ENCODE data around the gene PPARD. TPM values are rescaled to one million over a fixed set of nuclear protein-coding genes. Genes with fewer than 3 reads are reported as not detected.

PPARD gene
- polyA plus RNA-seq, 2 of the 4 experiments (the other 2 are of a cell fraction), result 3.8 to 5.9 TPM

DNA sequence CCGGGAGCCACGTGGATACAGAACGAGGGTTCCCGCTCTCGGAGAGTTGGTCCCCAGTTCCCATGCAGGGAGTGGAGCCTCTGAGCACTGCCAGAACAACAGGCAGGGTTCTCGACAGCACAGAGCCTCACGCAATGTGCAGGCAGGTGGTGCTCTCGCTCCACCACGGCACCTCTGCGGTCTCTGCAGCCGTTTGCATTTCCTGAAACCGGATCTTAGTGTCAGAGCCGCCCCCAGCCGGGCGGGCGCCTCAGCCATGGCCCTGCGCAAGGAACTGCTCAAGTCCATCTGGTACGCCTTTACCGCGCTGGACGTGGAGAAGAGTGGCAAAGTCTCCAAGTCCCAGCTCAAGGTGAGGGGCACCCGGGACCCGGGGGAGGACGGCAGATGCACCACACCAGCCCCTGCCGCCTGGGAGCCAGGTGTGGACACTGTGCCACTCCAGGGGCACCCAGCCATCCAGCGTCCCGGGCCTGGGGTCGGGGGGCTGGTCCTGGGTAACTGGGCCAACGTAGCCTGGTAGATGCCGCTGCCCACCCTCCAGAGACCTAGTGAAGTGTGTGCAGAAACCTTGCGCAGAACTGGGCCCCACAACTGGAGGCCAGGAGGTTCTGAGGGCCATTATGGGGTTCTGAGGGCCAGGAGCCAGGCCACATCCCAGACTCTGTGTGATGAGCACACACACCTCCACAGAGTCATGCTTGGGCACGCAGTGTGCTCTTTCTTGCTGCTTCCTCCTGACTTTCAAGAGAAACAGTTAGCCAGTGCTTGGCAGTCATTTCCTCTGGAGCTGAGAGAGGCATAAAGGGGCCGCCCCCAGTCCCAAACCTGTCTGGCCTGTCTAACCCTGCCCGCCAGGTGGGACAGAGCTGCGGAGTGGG lies 44.5 kb upstream of the PPARD start, which contains the start of gene DEF6:
DEF6 (plus strand) TSS at position 218 of the 881 bp plus-strand sequence; CDS start at position 257, 39 bp downstream.
- 68% methylated on average over 15 of the region's 35 CpGs for WGBS (ENCODE audit: missing lambda C conversion rate)
- ChIA-PET POLR2A (no interaction called here), CTCF (interaction anchor here (0.5 to 1.5 kb wide), 2 partner anchors 138 to 147 kb away, joined by 3 to 5 read pairs; no protein-coding TSS in a partner anchor)
- no peak for FAIRE-seq
- Histone ChIP-seq H3K27ac (no peak within 1 kb of the TSS), H3K4me1 (no peaks in the 10 kb centered on the region), H3K9me3 (no peaks in the 10 kb centered on the region), H3K4me2 (no peak within 1 kb of the TSS), H3K4me3 (no peak within 1 kb of the TSS)
- TF ChIP-seq, protein P1, sequence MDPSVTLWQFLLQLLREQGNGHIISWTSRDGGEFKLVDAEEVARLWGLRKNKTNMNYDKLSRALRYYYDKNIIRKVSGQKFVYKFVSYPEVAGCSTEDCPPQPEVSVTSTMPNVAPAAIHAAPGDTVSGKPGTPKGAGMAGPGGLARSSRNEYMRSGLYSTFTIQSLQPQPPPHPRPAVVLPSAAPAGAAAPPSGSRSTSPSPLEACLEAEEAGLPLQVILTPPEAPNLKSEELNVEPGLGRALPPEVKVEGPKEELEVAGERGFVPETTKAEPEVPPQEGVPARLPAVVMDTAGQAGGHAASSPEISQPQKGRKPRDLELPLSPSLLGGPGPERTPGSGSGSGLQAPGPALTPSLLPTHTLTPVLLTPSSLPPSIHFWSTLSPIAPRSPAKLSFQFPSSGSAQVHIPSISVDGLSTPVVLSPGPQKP (IDR thresholded peaks at IDR 0.05; ENCODE audit: low read depth, low read length), result no peak
- TF ChIP-seq RAD21 (conservative IDR thresholded peaks at IDR 0.05 in 1 of 2, IDR thresholded peaks at IDR 0.05 in 1 of 2) (peak; percentile 25 to 53; a peak in 3 of 5 replicates), KDM1A (IDR thresholded peaks at IDR 0.05; ENCODE audit: low read depth) (no peak), CEBPB (IDR thresholded peaks at IDR 0.05) (no peak), TP53 (CRISPR knock-in tag; IDR thresholded peaks at IDR 0.05) (no peak), CHD2 (IDR thresholded peaks at IDR 0.05; ENCODE audit: low read length, partially characterized antibody) (no peak), RFX5 (IDR thresholded peaks at IDR 0.05) (no peak)
- TF ChIP-seq, protein P2, sequence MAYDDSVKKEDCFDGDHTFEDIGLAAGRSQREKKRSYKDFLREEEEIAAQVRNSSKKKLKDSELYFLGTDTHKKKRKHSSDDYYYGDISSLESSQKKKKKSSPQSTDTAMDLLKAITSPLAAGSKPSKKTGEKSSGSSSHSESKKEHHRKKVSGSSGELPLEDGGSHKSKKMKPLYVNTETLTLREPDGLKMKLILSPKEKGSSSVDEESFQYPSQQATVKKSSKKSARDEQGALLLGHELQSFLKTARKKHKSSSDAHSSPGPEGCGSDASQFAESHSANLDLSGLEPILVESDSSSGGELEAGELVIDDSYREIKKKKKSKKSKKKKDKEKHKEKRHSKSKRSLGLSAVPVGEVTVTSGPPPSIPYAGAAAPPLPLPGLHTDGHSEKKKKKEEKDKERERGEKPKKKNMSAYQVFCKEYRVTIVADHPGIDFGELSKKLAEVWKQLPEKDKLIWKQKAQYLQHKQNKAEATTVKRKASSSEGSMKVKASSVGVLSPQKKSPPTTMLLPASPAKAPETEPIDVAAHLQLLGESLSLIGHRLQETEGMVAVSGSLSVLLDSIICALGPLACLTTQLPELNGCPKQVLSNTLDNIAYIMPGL (CRISPR knock-in tag; IDR thresholded peaks at IDR 0.05; ENCODE audit: borderline replicate concordance), result no peak
- peak; percentile 42 to 74; a peak in 4 of 6 replicates for ATAC-seq
- peak in 1 of 2 experiments; percentile 31 for DNase-seq (ENCODE audit: low read depth in 1 of 2, low spot score in 1 of 2)

DNA sequence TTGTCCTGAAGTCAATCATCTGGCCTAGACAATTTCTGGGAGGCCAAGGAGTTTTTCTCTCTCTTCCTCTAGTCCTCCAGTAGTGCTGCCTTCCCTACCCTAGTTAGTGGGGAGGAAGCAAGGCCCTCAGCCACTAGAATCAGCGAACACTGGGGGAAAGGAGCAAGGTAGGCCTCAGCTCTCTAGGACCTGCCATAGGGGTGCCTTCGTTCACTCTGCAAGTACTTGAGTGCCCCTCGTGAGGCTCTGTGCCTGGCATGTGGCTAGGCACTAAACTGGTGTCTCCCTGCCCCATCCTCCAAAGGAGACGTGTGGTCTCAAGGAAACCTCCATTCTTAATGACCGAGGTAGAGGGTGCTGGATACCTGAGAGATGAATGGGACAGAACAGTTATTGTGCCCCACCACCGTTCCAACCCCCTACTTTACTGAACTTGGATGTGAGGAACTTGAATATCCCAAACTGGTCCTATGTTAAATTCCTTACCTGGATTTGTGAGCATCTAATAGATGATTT lies 43.7 kb upstream of the PPARD start:
- Histone ChIP-seq H3K27ac (no peak overlapping the region), H3K9me3 (no peaks in the 10 kb centered on the region), H3K4me3 (no peak overlapping the region), H3K4me2 (no peak overlapping the region), H3K4me1 (no peaks in the 10 kb centered on the region)
- TF ChIP-seq ESRRA (IDR thresholded peaks at IDR 0.05; ENCODE audit: borderline replicate concordance, low read length), result no peak
- no peak for TF ChIP-seq NPAS2 (CRISPR knock-in tag; IDR thresholded peaks at IDR 0.05; ENCODE audit: borderline replicate concordance)
- no peak for TF ChIP-seq POLR2A (IDR thresholded peaks at IDR 0.05; ENCODE audit: low read length)
- 79% methylated on average over 6 of the region's 6 CpGs for WGBS (ENCODE audit: missing lambda C conversion rate)
- no peak for DNase-seq (ENCODE audit: low read depth in 1 of 2, low spot score in 1 of 2)
- ATAC-seq, result no peak
- FAIRE-seq, result no peak
- CTCF ChIA-PET, result interaction anchor here (1.5 kb wide), 1 partner anchor 137 kb away, joined by 5 read pairs; no protein-coding TSS in a partner anchor
- POLR2A ChIA-PET, result no interaction called here

DNA sequence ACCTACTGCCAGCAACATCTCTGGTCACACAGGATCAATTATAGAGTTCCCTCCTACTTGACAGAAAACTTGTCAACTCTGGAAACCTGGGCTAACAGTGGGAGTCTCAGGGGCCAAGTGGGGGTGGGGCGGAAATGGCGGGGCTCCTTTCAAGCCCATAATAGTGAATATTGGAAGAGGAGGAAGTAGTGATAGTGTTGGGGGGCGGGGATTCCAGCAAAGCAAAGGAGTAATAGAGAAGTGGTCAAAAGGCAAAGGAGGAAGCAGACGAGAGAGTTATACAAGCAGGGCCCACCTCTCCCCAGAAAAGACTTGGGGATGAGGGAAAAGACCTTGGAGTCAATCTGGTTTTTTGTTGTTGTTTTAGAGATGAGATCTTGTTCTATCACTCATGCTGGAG lies 42.7 kb upstream of the PPARD start:
- ChIA-PET CTCF (interaction anchor here (0.6 kb wide), 2 partner anchors 11 to 1718 kb away, joined by 3 to 4 read pairs; no protein-coding TSS in a partner anchor), POLR2A (no interaction called here)
- Histone ChIP-seq H3K9me3 (no peaks in the 10 kb centered on the region), H3K4me2 (no peak overlapping the region), H3K4me3 (no peak overlapping the region), H3K4me1 (no peaks in the 10 kb centered on the region), H3K27ac (no peak overlapping the region)
- TF ChIP-seq FOSL2 (IDR thresholded peaks at IDR 0.05) (no peak), FOSL2 (CRISPR knock-in tag; IDR thresholded peaks at IDR 0.05) (no peak), FOSB (CRISPR knock-in tag; IDR thresholded peaks at IDR 0.05) (no peak), MAZ (IDR thresholded peaks at IDR 0.05; ENCODE audit: borderline replicate concordance, low read depth, low read length) (no peak)
- TF ChIP-seq, protein P3, sequence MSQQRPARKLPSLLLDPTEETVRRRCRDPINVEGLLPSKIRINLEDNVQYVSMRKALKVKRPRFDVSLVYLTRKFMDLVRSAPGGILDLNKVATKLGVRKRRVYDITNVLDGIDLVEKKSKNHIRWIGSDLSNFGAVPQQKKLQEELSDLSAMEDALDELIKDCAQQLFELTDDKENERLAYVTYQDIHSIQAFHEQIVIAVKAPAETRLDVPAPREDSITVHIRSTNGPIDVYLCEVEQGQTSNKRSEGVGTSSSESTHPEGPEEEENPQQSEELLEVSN (IDR thresholded peaks at IDR 0.05; ENCODE audit: borderline replicate concordance, low read depth), result no peak
- no peak for ATAC-seq
- WGBS (ENCODE audit: missing lambda C conversion rate), result 82% methylated on average over 4 of the region's 4 CpGs
- FAIRE-seq, result no peak
- no peak for DNase-seq (ENCODE audit: low read depth in 1 of 2, low spot score in 1 of 2)
